GM19239 (cell line): ENCODE data around the gene PTPRN2.
"Not testable (repeated sequence)": the region's sequence is repeated elsewhere in the genome, so short reads cannot be mapped to it uniquely, and the experiment has no call there.

Source experiments
- DNase-seq: peaks from one replicate; pipeline ENCODE4 v3.0.0; 2011; ENCODE audit warnings: low spot score; ENCODE audit not compliant: insufficient read length
- FAIRE-seq: peaks from 2 replicates; lab custom pipeline; 2011; peaks lifted over from hg19 to GRCh38; lab: Jason Lieb, UNC

The PTPRN2 gene

GRCh38 chr7:158523165-158523856 is 64.3 kb downstream of the PTPRN2 start:
- FAIRE-seq, DNase-seq: not testable (repeated sequence)

DNA sequence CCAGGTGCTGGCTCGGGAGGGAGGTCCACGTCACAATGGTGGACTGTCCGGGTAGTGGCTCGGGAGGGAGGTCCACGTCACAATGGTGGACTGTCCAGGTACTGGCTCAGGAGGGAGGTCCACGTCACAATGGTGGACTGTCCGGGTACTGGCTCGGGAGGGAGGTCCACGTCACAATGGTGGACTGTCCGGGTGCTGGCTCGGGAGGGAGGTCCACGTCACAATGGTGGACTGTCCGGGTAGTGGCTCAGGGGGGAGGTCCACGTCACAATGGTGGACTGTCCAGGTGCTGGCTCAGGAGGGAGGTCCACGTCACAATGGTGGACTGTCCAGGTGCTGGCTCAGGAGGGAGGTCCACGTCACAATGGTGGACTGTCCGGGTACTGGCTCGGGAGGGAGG is 65.8 kb downstream of the PTPRN2 start:
- FAIRE-seq, DNase-seq: not testable (repeated sequence)

DNA sequence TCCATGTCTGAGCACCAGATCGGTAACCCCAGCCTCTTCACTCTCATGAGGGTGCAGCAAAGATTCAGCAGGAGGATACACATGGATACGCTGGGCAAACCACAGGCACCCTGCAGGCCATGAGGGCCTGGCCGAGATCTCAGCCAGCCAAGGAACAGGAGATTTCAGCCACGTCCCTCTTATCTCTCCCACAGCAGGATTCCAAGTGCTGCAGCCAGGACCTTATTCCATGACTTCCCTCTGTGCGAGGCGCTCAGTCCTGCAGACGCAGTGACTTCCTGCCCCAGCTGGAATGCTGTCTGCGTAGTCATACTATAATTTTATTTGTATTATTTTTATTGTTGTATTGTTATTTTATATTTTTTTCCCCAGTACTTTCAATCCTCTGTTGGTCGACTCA is 66.8 kb downstream of the PTPRN2 start:
- no peak for DNase-seq
- FAIRE-seq, result no peak

DNA sequence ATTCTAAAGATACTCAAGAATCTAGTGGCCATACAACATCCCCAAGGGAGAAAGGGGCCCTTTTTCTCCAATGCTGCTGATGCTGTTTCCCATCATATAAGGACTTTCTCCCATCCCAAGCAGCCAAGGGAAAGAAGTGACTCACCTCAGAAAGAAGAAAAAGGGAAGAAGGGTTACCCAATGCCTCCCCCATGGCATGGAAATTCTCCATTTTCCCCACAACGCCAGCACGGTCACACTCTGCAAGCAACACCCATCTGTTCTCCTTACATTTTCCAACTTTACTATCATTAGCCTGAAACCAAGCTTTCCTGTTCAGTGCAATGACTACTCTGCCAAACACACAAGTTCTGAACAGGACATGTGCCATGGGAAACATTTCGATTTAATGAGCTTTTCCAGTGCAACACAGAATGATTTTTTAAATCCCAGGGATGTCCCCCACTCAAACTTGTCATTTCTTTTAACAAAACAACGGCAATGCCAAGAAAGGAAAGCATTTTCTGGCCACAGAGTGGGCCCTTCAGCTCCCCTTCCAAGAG is 67.9 kb downstream of the PTPRN2 start:
- no peak for DNase-seq
- no peak for FAIRE-seq

GRCh38 chr7:158518980-158519632 is 68.5 kb downstream of the PTPRN2 start:
- no peak for FAIRE-seq
- no peak for DNase-seq

GRCh38 chr7:158517571-158517970 is 70.1 kb downstream of the PTPRN2 start:
- no peak for DNase-seq
- FAIRE-seq, result no peak

DNA sequence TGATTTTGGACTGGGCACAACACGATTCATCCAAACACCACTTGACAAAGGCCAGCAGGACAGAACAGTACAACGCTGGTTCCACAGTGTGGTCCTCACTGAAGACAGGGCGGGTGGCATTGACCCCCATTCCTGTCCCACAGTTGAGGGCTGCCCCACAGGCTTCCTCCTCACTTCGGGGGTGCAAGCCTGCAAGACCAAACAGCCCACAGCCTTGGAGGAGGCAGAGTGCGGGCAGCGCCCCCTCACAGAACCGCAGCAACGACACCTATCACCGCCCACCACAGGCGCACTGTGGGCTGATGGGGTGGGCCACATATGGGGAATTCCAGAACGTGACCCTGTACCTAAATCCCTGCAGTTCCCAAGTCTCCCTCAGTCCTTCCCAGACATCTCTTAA is 70.6 kb downstream of the PTPRN2 start:
- no peak for FAIRE-seq
- no peak for DNase-seq

GRCh38 chr7:158516524-158516923 is 71.1 kb downstream of the PTPRN2 start:
- no peak for FAIRE-seq
- no peak for DNase-seq

GRCh38 chr7:158512869-158513268 is 74.8 kb downstream of the PTPRN2 start:
- no peak for FAIRE-seq
- no peak for DNase-seq

GRCh38 chr7:158512042-158512441 is 75.6 kb downstream of the PTPRN2 start:
- FAIRE-seq (no peak), DNase-seq (no peak)

DNA sequence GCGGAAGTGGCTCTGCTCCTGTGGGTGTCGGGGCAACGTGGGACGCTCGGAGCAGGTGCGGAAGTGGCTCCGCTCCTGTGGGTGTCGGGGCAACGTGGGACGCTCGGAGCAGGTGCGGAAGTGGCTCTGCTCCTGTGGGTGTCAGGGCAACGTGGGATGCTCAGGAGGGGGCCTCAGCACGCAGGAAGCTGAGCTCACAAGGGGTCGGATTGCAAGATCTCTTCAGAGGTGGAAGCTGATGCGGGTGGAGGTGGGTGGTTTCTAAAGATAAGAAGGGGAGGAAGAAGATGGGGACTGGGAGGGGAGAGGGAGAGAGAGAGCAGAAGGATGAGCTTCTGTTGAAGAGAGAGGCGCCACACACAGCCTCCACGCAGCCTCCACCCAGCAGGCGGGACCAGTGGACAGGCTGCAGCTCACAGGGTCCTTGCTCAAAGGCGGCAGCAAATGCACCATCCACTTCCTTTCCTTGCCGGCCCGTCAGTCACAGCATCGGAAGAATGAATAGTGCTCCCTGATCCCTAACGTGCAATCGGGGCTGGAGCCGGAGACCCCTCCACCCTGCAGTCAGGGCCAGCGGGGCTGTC is 78.7 kb downstream of the PTPRN2 start:
- DNase-seq, result no peak
- no peak for FAIRE-seq

- not testable (repeated sequence) for FAIRE-seq, DNase-seq
These were observed 79.3 kb downstream of the PTPRN2 start for GRCh38 chr7:158508321-158508720.

- no peak for DNase-seq
- FAIRE-seq, result no peak
These were observed 79.7 kb downstream of the PTPRN2 start for GRCh38 chr7:158507917-158508316.

- FAIRE-seq, result not testable (repeated sequence)
These were observed 80.4 kb downstream of the PTPRN2 start for GRCh38 chr7:158507175-158507574.

DNA sequence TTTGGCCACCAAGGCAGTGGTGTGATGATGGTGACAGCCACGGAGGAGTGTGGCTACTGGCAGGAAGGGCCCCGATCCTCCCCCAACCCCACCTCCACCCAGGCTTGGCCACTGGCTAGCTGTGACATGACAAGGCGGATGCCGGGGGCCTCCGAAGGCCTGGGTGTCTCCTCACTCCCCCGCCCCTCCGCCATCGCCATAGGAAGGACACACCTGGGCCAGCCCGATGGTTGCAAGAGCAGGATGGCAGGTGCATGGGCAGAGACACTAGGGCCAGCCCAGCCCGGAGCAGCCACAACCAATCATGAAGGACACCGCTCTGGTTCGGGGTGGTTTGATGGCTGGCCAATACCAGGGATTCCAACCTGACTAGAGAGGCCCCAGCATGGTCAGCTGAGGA is 81.0 kb downstream of the PTPRN2 start:
- FAIRE-seq (no peak), DNase-seq (no peak)

More at GRCh38 chr7:158507175-158507574, 80.4 kb downstream of the PTPRN2 start:
- DNase-seq, result not testable (repeated sequence)

DNA sequence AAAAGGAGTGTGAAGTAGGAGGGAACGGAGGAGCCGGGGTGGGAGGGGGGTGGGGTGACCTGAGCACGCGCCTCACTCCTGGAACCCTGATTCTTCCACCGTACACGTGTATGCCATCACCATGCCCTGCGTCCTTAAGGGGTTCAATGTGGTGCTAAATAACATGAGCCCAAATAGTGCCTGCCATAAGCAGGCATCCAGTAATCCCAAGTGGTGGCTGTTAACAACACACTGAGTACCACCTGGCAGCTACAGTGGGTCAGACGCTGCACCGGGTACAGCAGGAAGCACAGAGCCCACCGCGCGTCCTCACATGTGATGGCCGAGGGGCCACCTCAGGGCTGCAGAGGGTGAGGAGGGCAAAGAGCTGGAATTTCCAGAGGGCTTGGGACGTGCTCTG is 81.9 kb downstream of the PTPRN2 start:
- FAIRE-seq, result no peak
- DNase-seq, result no peak

DNA sequence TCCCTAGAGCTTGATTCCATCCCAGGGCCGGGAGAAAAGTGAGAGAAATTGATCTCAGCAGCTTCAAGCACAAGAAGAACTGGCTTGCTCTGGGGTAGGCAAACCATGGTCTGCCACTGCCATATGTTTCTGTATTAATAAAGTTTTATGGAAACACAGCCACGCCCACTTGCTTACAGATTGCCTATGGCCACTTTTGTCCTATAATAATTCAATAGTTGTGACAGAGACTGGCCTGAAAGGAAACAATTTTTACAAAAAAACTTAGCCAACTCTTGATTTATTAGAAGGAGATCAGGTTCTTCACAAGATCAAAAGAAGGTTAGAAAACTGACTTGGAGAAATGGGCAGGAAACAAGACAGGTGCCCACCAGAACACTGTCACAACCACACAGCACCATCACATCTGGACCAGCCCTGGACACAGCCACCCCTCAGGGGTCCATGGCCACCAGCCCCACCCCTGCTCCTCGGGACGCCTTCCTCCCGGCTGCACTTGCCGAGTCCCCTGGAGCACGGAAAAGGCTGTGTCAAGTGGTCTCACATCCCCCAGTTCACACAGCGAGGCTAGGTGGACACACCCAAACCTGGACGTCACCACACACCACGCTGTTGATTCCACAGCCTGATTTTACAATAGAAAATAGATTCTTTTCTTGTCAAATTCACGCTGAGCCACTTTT is 85.4 kb downstream of the PTPRN2 start:
- FAIRE-seq (no peak), DNase-seq (no peak)

- FAIRE-seq, result no peak
- no peak for DNase-seq
These were observed 86.1 kb downstream of the PTPRN2 start for GRCh38 chr7:158501393-158502067.

DNA sequence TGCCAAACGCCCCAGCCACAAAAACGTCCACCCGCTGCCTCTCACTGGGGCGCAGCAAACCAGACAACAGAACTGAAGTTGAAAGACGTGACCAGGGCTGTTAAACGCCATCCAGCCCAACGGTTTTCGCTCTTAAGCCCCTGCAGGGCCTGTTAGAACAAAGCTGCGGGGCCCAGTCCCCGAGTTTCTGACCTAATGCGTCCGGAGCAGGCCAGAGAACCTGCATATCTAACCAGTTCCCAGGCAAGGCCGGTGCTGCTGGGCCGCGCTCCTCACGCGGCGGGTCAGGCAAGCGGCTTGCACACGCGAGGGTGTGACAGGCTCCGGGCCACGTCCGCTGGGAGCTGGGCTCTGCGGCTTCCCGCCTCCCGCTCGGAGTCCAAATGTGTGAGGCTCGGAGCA is 87.0 kb downstream of the PTPRN2 start:
- DNase-seq (no peak), FAIRE-seq (no peak)

DNA sequence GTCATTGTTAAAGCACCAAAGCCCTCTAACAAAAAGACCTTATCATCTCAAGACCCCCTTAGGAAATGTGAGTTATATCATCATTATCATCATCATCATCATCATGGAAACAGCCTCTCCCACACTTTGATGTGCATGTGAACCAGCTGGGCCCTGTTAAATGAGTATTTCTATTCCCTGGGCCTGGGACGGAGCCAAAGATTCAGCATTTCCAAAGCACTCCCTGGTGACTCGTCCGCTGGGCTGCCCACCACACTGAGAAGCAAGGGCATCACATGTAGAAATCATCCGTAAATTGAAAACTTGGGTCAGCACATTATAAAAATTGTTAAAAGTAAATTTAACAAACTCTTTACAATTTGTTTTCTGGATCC is 88.6 kb downstream of the PTPRN2 start:
- FAIRE-seq (no peak), DNase-seq (no peak)
